HEK293 (cell line): ENCODE data around the gene PTGER1.

ENCODE experiments used
- CTCF ChIA-PET: fragments of 350-600 bp; formaldehyde crosslinking; extraction: SDS; loops from one replicate; lab custom pipeline; 2021; ENCODE audit warnings: antibody characterized with exemption; lab: Yijun Ruan, JAX
- POLR2A ChIA-PET: fragments of 300-600 bp; formaldehyde crosslinking; extraction: SDS; loops from one replicate; lab custom pipeline; 2020; ENCODE audit warnings: antibody characterized with exemption, inconsistent platforms; lab: Yijun Ruan, JAX
- H3K27ac ChIP-seq: fragments of 200-500 bp; sonication (Bioruptor generic); 2 replicates; pipeline ENCODE4 v1.5.1; 2014; ENCODE audit warnings: low read depth, low read length, control low read depth, inconsistent platforms; ENCODE audit errors: extremely low read depth
- H3K36me3 ChIP-seq, 2 experiments: fragments of 200-500 bp in 1 of 2; sonication (Bioruptor generic) in 1 of 2; 1 replicate in 1 of 2; 2 replicates in 1 of 2; pipeline ENCODE4 v1.5.1; 2014 to 2017; ENCODE audit warnings: inconsistent platforms in 2 of 2, low read length in 2 of 2; ENCODE audit not compliant: control insufficient read depth in 2 of 2, insufficient read depth in 1 of 2
- H3K4me1 ChIP-seq: fragments of 200-500 bp; sonication (Bioruptor generic); 2 replicates; pipeline ENCODE4 v1.5.1; 2014; ENCODE audit warnings: mild to moderate bottlenecking, low read length, inconsistent platforms; ENCODE audit not compliant: control insufficient read depth, insufficient read depth
- H3K4me3 ChIP-seq: 2 replicates; pipeline ENCODE4 v1.5.1; 2011; ENCODE audit warnings: low read depth, mild to moderate bottlenecking, control low read depth, low read length, moderate library complexity
- H3K9me3 ChIP-seq: fragments of 200-500 bp; sonication (Bioruptor generic); 2 replicates; pipeline ENCODE4 v1.5.1; 2014; ENCODE audit warnings: low read depth, low read length, inconsistent platforms; ENCODE audit not compliant: control insufficient read depth, insufficient read depth
- EGR2 ChIP-seq: fragments of 450-650 bp; formaldehyde crosslinking; IDR thresholded peaks from 2 replicates; pipeline ENCODE4 v1.5.1; 2016; ENCODE audit warnings: low read depth, missing biosample characterization, missing genetic modification characterization
- GLIS1 ChIP-seq: fragments of 450-650 bp; formaldehyde crosslinking; IDR thresholded peaks from 2 replicates; pipeline ENCODE4 v1.5.1; 2016; ENCODE audit warnings: missing biosample characterization, missing genetic modification characterization
- IKZF3 ChIP-seq: fragments of 450-650 bp; IDR thresholded peaks from 2 replicates; pipeline ENCODE4 v1.5.0; 2018; ENCODE audit warnings: missing biosample characterization, mild to moderate bottlenecking, missing genetic modification characterization, moderate library complexity
- SP2 ChIP-seq: fragments of 450-650 bp; formaldehyde crosslinking; IDR thresholded peaks from 2 replicates; pipeline ENCODE4 v1.5.1; 2016; ENCODE audit warnings: missing biosample characterization, missing genetic modification characterization
- SP7 ChIP-seq: fragments of 450-650 bp; formaldehyde crosslinking; IDR thresholded peaks from 2 replicates; pipeline ENCODE4 v1.5.1; 2016; ENCODE audit warnings: missing biosample characterization, missing genetic modification characterization
- YY1 ChIP-seq: fragments of 450-650 bp; formaldehyde crosslinking; IDR thresholded peaks from 2 replicates; pipeline ENCODE4 v1.5.1; 2018; ENCODE audit warnings: missing biosample characterization, missing genetic modification characterization
- ZNF133 ChIP-seq: fragments of 450-650 bp; formaldehyde crosslinking; IDR thresholded peaks from 2 replicates; pipeline ENCODE4 v1.5.1; 2016; ENCODE audit warnings: missing biosample characterization, missing genetic modification characterization
- ZNF184 ChIP-seq: fragments of 450-650 bp; IDR thresholded peaks from 2 replicates; pipeline ENCODE4 v1.5.1; 2018; ENCODE audit warnings: missing biosample characterization, mild to moderate bottlenecking, missing genetic modification characterization
- ZNF239 ChIP-seq: fragments of 450-650 bp; formaldehyde crosslinking; IDR thresholded peaks from 2 replicates; pipeline ENCODE4 v1.5.1; 2016; ENCODE audit warnings: missing biosample characterization, missing genetic modification characterization
- ZNF24 ChIP-seq: fragments of 450-650 bp; formaldehyde crosslinking; IDR thresholded peaks from 2 replicates; pipeline ENCODE4 v1.5.1; 2016; ENCODE audit warnings: missing biosample characterization, missing genetic modification characterization
- ZNF274 ChIP-seq, 2 experiments: fragments of 200-500 bp in 1 of 2; fragments of 450-650 bp in 1 of 2; sonication (Bioruptor generic) in 1 of 2; formaldehyde crosslinking in 1 of 2; IDR thresholded peaks; 2 replicates each; pipeline versions ENCODE4 v1.5.1 to v1.6.1; 2014 to 2016; ENCODE audit warnings: borderline replicate concordance in 1 of 2, inconsistent platforms in 1 of 2, low read length in 1 of 2, missing biosample characterization in 1 of 2, missing genetic modification characterization in 1 of 2
- ZNF473 ChIP-seq: fragments of 450-650 bp; formaldehyde crosslinking; IDR thresholded peaks from 2 replicates; pipeline ENCODE4 v1.5.1; 2017; ENCODE audit warnings: missing biosample characterization, missing genetic modification characterization
- ZNF560 ChIP-seq: fragments of 450-650 bp; formaldehyde crosslinking; IDR thresholded peaks from 2 replicates; pipeline ENCODE4 v1.5.1; 2017; ENCODE audit warnings: missing biosample characterization, missing genetic modification characterization, borderline replicate concordance
- ZNF561 ChIP-seq: fragments of 450-650 bp; IDR thresholded peaks from 2 replicates; pipeline ENCODE4 v1.5.1; 2018; ENCODE audit warnings: missing biosample characterization, missing genetic modification characterization, borderline replicate concordance
- ZNF610 ChIP-seq: fragments of 450-650 bp; formaldehyde crosslinking; IDR thresholded peaks from 2 replicates; pipeline ENCODE4 v1.5.1; 2016; ENCODE audit warnings: missing biosample characterization, missing genetic modification characterization, borderline replicate concordance
- ZNF660 ChIP-seq: fragments of 450-650 bp; IDR thresholded peaks from 2 replicates; pipeline ENCODE4 v1.5.1; 2018; ENCODE audit warnings: missing biosample characterization, mild to moderate bottlenecking, missing genetic modification characterization
- ZNF664 ChIP-seq: fragments of 450-650 bp; formaldehyde crosslinking; IDR thresholded peaks from 2 replicates; pipeline ENCODE4 v1.5.1; 2016; ENCODE audit warnings: missing biosample characterization, missing genetic modification characterization
- ZNF670 ChIP-seq: fragments of 450-650 bp; formaldehyde crosslinking; IDR thresholded peaks from 2 replicates; pipeline ENCODE4 v1.5.1; 2016; ENCODE audit warnings: missing biosample characterization, missing genetic modification characterization, low read depth
- ZNF747 ChIP-seq: fragments of 450-650 bp; formaldehyde crosslinking; IDR thresholded peaks from 2 replicates; pipeline ENCODE4 v1.5.1; 2016; ENCODE audit warnings: missing biosample characterization, missing genetic modification characterization
- ZNF76 ChIP-seq: fragments of 450-650 bp; formaldehyde crosslinking; IDR thresholded peaks from 2 replicates; pipeline ENCODE4; 2016; ENCODE audit warnings: low read depth, missing biosample characterization, missing genetic modification characterization, borderline replicate concordance
- ZNF768 ChIP-seq: fragments of 450-650 bp; formaldehyde crosslinking; IDR thresholded peaks from 2 replicates; pipeline ENCODE4 v1.5.1; 2018; ENCODE audit warnings: missing biosample characterization, mild to moderate bottlenecking, missing genetic modification characterization
- TF ChIP-seq, protein P1 (sequence below): fragments of 450-650 bp; formaldehyde crosslinking; IDR thresholded peaks from 2 replicates; pipeline ENCODE4 v1.5.1; 2016; ENCODE audit warnings: missing biosample characterization, missing genetic modification characterization
- TF ChIP-seq, protein P2 (sequence below): fragments of 450-650 bp; formaldehyde crosslinking; IDR thresholded peaks from 2 replicates; pipeline ENCODE4 v1.5.1; 2016; ENCODE audit warnings: missing biosample characterization, missing genetic modification characterization, borderline replicate concordance

Gene PTGER1

DNA sequence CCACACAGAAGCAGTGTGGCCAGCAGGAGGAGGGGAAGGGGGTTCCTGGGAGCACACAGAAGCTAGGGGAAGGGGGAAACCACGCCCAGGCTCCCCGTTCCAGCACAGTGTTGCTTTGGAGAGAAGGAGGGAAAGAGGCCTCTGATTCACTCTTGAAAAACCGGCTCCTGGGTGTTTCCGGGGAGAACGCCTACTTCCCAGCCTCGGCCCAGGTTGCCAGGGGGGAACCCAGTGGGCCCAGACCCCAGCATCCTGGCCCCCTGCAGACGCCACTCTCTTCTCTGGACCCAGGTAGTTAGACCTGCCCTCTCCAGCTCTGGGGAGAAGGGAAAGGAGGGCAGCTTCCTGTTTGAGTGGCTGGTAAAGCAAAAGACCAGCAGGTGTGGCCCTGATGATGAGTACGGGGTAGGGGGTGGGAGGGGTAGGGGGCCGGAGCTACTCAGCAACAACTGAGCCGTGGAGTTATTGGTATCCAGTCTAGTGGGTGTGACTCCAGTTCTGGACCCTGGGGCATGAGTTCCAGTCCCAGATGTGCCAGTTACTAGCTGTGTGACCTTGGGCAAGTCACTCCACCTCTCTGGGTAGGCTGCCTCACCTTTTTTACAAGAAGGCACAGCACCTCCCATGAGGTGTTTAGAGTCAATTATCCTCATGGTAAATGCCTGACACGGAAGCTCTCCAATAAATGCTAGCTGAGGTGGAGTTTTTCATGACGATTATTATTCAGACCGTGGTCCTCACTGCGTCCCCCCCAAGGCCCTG, 19.9 kb upstream of the PTGER1 start:
- H3K36me3 ChIP-seq, result peaks cover 8 to 18% of the 10 kb centered on the region in 2 experiments; a peak in 2 of 3 replicates
- no peak for TF ChIP-seq ZNF747 (tag by site-specific recombination)
- TF ChIP-seq ZNF768, result peak; percentile 75; the same call in 1 of the 2 replicates
- TF ChIP-seq ZNF473, result no peak
- TF ChIP-seq ZNF239 (tag by site-specific recombination), result no peak
- TF ChIP-seq ZNF610 (tag by site-specific recombination), result no peak
- TF ChIP-seq, all 188 proteins: peak for 1
- CTCF ChIA-PET, result interaction anchor here (0.6 to 3.2 kb wide), 4 partner anchors 11 to 334 kb away, joined by 3 to 23 read pairs (median 5); no protein-coding TSS in a partner anchor
- no peaks in the 10 kb centered on the region for H3K4me1 ChIP-seq
- peak overlapping the region; percentile 60; the same call in 1 of the 2 replicates for H3K27ac ChIP-seq
- peak overlapping the region; percentile 69 for H3K4me3 ChIP-seq
- POLR2A ChIA-PET, result interaction anchor here (1.1 to 3.3 kb wide), 5 partner anchors 8 to 358 kb away, joined by 4 to 45 read pairs (median 6); partner anchors contain the start of genes ASF1B and DNAJB1
- no peaks in the 10 kb centered on the region for H3K9me3 ChIP-seq

DNA sequence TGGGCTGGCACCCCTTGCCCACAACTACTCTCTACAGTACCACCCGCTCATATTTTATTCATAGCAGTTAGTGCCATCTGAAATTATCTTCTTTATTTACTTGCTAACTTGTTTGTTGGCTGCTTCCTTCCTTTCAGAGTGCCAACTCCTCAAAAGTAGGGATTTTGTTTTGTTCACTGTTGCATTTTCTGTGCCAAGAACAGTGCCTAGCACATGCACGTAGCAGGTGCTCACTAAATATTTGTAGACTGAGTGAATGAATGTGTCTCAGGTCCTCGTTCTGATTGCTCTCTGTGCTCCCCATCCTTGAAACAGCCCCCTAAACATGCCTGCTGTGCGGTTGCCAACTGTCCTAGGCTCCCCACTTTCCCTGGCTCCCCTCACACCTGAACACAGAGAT, 19.3 kb upstream of the PTGER1 start:
- Histone ChIP-seq H3K4me3 (no peak overlapping the region), H3K9me3 (no peaks in the 10 kb centered on the region), H3K27ac (no peak overlapping the region), H3K4me1 (no peaks in the 10 kb centered on the region), H3K36me3 (peaks cover 12 to 22% of the 10 kb centered on the region in 2 experiments; a peak in 2 of 3 replicates)
- ChIA-PET POLR2A (interaction anchor here (1.0 to 3.3 kb wide), 2 partner anchors 23 to 24 kb away, joined by 3 to 45 read pairs; partner anchors contain the start of gene DNAJB1), CTCF (no interaction called here)
- TF ChIP-seq ZNF664 (tag by site-specific recombination) (peak; percentile 92), ZNF560 (tag by site-specific recombination) (no peak)

DNA sequence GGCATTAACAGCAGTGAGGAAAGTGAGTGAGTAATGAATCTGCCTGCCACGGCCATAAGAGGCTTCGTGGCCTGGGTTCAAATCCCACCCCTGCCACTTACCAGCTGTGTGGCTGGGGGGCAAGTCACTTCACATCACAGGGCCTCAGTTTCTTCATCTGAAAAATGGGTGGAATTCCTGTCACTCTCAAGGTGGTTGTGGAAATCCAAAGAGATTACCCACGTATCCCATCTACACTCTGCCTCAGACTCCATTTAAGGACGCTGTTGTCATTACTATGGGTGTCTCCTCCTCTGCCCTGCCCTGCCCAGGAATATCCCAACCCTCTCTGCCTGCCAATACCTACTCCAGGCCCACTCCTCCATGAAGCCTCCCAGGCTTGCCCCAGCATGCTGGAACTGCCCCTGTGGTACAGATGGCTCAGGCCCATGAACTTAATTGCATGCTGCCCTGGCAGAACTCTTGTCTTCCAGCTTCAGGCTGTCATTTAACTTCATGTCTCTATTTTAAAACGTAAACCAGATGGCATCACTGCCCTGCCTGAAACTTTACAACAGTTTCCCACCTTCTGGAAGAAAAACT, 17.7 kb upstream of the PTGER1 start:
- Histone ChIP-seq H3K36me3 (peaks cover 21 to 35% of the 10 kb centered on the region in 2 experiments; a peak in 2 of 3 replicates), H3K4me3 (no peak overlapping the region), H3K9me3 (no peaks in the 10 kb centered on the region), H3K27ac (no peak overlapping the region), H3K4me1 (no peaks in the 10 kb centered on the region)
- CTCF ChIA-PET, result interaction anchor here (1.2 to 2.1 kb wide), 3 partner anchors 12 to 14 kb away, joined by 4 to 9 read pairs (median 4); no protein-coding TSS in a partner anchor
- POLR2A ChIA-PET, result interaction anchor here (2.0 kb wide), 1 partner anchor 26 kb away, joined by 4 read pairs; the partner anchor contains the start of gene DNAJB1
- no peak for TF ChIP-seq ZNF274 (IDR thresholded peaks at IDR 0.05; ENCODE audit: low read length)
- no peak for TF ChIP-seq ZNF274 (tag by site-specific recombination; IDR thresholded peaks at IDR 0.05; ENCODE audit: borderline replicate concordance)
- no peak for TF ChIP-seq ZNF561
- TF ChIP-seq IKZF3, result no peak
- no peak for TF ChIP-seq ZNF24
- TF ChIP-seq ZNF184, result no peak
- TF ChIP-seq GLIS1 (tag by site-specific recombination), result no peak
- TF ChIP-seq YY1, result no peak
- no peak for TF ChIP-seq ZNF670 (tag by site-specific recombination)
- TF ChIP-seq ZNF76 (tag by site-specific recombination), result no peak
- no peak for TF ChIP-seq SP2 (tag by site-specific recombination)
- no peak for TF ChIP-seq ZNF660 (tag by site-specific recombination)
- no peak for TF ChIP-seq SP7 (tag by site-specific recombination)
- TF ChIP-seq, protein P1, sequence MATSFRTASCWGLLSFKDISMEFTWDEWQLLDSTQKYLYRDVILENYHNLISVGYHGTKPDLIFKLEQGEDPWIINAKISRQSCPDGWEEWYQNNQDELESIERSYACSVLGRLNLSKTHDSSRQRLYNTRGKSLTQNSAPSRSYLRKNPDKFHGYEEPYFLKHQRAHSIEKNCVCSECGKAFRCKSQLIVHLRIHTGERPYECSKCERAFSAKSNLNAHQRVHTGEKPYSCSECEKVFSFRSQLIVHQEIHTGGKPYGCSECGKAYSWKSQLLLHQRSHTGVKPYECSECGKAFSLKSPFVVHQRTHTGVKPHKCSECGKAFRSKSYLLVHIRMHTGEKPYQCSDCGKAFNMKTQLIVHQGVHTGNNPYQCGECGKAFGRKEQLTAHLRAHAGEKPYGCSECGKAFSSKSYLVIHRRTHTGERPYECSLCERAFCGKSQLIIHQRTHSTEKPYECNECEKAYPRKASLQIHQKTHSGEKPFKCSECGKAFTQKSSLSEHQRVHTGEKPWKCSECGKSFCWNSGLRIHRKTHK (tag by site-specific recombination), result no peak
- TF ChIP-seq, protein P2, sequence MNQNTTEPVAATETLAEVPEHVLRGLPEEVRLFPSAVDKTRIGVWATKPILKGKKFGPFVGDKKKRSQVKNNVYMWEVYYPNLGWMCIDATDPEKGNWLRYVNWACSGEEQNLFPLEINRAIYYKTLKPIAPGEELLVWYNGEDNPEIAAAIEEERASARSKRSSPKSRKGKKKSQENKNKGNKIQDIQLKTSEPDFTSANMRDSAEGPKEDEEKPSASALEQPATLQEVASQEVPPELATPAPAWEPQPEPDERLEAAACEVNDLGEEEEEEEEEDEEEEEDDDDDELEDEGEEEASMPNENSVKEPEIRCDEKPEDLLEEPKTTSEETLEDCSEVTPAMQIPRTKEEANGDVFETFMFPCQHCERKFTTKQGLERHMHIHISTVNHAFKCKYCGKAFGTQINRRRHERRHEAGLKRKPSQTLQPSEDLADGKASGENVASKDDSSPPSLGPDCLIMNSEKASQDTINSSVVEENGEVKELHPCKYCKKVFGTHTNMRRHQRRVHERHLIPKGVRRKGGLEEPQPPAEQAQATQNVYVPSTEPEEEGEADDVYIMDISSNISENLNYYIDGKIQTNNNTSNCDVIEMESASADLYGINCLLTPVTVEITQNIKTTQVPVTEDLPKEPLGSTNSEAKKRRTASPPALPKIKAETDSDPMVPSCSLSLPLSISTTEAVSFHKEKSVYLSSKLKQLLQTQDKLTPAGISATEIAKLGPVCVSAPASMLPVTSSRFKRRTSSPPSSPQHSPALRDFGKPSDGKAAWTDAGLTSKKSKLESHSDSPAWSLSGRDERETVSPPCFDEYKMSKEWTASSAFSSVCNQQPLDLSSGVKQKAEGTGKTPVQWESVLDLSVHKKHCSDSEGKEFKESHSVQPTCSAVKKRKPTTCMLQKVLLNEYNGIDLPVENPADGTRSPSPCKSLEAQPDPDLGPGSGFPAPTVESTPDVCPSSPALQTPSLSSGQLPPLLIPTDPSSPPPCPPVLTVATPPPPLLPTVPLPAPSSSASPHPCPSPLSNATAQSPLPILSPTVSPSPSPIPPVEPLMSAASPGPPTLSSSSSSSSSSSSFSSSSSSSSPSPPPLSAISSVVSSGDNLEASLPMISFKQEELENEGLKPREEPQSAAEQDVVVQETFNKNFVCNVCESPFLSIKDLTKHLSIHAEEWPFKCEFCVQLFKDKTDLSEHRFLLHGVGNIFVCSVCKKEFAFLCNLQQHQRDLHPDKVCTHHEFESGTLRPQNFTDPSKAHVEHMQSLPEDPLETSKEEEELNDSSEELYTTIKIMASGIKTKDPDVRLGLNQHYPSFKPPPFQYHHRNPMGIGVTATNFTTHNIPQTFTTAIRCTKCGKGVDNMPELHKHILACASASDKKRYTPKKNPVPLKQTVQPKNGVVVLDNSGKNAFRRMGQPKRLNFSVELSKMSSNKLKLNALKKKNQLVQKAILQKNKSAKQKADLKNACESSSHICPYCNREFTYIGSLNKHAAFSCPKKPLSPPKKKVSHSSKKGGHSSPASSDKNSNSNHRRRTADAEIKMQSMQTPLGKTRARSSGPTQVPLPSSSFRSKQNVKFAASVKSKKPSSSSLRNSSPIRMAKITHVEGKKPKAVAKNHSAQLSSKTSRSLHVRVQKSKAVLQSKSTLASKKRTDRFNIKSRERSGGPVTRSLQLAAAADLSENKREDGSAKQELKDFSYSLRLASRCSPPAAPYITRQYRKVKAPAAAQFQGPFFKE, result no peak
- no peak for TF ChIP-seq ZNF133 (tag by site-specific recombination)
- TF ChIP-seq EGR2 (tag by site-specific recombination), result no peak
